HG03175 (cell line): Measurements from ENCODE around the gene CAPZA3.
"Not testable (repeated sequence)": the region's sequence is repeated elsewhere in the genome, so short reads cannot be mapped to it uniquely, and the experiment has no call there.

Source experiments
- ATAC-seq: cut with Tn5 transposase; IDR thresholded peaks from one replicate; pipeline ENCODE4 v1.9.1; 2021; ENCODE audit warnings: mild to moderate bottlenecking, moderate library complexity; ENCODE audit not compliant: unreplicated experiment

CAPZA3 gene, protein sequence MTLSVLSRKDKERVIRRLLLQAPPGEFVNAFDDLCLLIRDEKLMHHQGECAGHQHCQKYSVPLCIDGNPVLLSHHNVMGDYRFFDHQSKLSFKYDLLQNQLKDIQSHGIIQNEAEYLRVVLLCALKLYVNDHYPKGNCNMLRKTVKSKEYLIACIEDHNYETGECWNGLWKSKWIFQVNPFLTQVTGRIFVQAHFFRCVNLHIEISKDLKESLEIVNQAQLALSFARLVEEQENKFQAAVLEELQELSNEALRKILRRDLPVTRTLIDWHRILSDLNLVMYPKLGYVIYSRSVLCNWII

DNA sequence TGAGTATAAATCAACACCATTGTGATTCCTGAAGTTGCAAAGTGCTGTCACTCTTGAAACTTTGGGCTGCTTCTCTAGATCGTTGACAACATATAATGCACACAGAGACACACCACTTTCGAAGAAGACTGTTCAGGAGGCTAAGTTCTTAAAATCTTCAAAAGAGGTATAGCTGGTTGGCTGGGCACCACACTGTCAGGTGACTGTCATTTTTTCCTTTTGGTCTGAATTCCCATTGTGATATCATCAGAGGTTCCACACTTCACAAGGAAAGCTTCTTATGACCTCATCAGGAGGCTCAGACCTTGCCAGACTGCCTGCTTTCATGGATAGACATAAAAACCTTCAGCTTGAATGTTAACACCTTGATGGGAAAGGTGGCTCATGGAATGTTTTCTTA, at the start of gene CAPZA3, which contains the start of gene PLCZ1:
Gene CAPZA3 (plus strand): TSS at position 301 of the 400 bp plus-strand sequence. CDS start 150 bp downstream, outside the sequence.
Gene PLCZ1 (minus strand): TSS at position 194 of the 400 bp plus-strand sequence. CDS start 641 bp downstream, outside the sequence.
- ATAC-seq: no peak

DNA sequence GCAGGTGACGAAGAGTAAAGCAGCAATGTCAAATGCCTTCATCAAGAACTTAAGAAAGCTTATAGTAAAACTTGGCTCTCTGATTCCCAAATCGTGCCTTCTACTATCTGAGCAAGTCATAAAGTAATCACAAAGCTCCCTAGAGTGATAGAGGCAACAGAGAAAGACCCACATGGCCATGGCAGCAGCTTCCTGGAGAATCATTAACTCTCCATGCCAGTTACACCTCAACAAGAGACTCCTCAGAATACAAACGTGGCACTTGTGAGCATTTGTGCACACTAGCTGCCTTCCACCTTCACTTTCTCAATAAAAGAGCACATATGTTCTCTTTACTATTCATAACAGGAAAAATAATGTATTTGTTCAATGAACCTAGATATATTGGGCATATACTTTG, 48.1 kb upstream of the CAPZA3 start:
- ATAC-seq: no peak

DNA sequence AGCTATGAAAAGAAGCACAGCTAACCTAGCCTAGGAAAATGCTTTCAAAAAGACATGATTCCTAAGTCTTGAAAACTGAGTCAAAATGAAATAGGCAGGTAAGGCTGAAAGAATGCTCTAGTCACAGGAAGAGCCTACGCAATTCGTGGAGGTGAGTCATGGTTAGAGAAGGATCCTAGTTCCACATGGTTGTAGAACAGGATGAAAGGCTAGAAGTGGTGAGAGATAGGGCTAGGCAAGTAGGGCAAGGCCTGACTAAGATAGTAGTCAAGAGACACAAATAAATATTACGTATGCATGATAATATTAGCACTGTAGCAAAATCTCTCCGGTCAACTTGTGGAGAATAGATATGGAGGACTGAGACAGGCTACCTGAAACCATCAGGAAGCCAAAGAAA, 47.3 kb upstream of the CAPZA3 start:
- no peak for ATAC-seq

DNA sequence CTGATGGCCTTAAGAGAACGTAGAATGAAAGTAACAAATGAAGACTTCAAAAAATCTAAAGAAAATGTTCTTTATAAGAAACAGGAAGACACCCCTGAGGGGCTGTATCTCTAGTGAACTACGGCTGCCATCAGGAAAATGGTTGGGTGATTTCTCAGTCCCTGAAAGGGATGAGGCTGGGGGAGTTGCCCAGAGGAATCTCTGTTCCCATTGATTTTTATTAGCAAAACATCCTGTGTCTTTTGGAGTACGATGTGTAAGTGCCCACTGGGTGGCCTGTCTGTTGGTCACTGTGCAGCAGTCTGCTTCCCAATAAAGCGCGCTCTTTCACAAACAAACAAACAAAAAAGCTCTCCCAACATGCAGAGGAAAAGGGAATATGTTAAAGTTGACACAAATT, 43.9 kb upstream of the CAPZA3 start:
- ATAC-seq: not testable (repeated sequence)

DNA sequence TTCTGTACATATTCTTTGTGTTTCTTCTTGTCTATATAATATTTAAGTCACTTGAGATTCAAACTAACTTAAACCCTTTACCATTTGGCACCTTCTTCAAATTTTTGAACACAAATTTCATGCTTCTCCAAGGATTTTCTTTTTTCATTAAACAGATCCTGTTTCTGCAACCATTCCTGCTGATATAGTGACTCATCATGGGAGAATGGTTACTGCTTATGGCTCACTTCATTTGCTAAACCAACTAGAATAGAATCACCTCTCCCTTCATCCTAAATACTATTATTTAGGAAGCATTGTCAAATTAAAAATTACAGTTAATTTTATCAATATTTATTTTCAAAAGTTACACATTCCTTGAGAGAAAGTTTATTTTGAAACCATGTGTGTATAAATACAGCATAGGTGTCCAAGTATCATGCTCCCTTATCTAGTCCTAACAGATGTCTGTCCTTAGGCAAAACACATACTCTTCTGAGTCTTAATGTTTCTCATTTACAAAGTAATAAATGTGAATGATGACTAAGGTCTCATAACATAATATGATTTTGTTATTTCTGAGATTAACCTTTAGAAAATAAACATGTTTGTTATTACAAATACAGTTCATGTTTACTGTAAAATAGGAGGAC, 40.8 kb upstream of the CAPZA3 start:
- no peak for ATAC-seq

DNA sequence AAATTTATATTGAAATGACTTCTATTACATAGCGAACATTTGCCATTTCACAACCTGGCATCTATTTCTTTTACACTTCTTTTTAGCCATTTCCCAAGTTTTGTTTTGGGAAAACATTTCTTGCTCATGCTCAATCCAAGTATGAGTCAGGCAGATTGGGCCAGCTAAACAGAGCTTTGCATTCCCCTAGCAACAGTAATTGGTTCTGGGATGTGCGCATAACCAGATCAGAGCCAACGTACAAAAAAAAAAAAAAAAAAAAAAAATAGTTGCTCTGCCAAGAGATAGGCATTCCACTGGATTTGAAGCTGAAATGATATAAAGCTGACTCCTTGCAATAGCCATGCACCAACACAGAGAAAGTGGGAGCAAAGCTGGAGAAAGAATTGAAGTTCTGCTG, 37.6 kb upstream of the CAPZA3 start:
- no peak for ATAC-seq

DNA sequence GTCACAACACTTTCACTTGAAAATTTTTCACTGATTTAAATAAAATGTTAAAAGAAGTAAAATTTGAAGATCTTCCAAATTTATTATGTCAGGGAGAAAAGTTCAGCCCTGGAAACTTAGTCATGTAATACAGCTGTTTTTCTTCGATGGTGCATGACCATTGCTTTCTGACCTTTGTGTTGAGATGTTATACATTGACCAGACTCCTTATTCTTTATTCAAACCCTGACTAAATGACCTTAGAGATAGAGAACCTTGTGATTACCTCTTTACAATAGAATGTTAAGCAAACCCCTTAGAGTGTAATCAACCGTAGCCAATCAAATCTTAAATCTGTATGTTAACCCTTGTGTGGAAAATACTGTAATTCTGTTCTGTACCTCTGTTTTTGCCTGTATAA, 34.6 kb upstream of the CAPZA3 start:
- ATAC-seq: no peak

DNA sequence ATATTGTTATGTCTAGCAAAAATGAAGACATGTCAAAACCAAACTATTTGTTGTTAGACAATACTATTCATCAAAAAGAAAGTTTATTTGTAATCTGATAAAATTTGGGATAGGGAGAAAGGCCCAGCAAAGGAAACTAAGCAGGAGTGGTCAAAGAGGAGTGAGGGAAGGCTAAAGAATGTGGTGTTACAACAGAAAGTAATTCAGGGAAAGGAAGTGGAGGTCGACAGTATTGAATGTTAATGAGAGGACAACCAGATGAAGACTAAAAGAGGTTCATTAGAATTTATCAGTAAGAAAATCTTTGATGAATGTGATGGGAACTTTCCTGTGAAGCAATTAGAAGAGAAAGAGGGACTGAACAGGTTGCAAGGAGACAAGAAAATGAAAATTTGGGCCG, 34.0 kb upstream of the CAPZA3 start:
- ATAC-seq: no peak

DNA sequence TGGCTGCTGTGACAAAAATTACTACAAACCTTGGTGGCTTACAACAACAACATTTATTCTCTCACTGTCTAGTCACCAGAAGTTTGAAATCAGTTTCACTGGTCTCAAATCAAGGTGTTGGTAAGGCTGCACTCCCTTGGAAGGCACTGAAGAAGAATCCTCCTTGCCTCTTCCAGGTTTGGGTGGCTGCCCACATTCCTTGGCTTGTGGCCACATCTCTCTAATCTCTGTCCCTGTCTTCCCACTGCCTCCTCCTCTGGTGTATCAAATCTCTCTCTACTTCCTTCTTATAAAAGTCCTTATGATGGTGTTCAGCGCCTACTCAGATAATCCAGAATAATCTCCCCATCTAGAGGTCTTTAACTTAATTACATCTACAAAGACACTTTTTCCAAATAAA, 31.1 kb upstream of the CAPZA3 start:
- ATAC-seq: no peak

DNA sequence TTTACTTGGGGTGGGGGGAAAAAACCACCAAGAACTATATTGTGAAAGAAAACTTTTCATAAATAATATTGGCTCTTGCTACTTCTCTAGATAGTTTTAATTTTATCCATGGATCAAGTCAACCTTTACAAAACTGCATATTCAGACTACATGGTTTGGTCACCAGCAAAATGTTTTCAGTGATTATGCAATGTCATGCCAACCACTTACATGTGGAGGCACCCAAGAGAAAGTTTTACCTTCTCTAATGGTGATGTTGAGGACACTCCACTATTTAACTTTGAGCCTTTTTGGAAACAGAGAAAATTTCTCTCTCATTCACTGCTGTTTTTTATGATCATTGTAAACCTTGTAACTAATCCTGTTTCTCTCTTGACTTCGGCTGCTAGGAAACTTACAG, 21.7 kb upstream of the CAPZA3 start:
- no peak for ATAC-seq

DNA sequence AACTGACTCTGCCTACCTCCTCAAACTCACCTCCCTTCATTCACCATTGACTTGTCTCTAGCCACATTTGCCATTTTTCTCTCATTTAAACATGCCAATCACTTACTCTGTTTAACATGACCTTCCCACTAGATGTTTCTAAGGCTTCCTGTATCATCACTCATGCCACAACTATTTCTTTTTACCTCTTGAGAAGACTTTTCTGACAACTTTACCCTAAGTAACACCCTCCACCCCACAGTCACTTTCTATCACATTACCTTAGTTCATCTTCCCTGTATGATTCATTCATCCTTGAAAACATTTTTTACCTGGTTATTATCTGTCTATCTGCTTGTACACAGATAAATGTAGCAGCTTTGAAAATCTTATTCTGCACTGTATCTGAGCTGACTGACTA, 19.5 kb upstream of the CAPZA3 start:
- ATAC-seq: no peak

DNA sequence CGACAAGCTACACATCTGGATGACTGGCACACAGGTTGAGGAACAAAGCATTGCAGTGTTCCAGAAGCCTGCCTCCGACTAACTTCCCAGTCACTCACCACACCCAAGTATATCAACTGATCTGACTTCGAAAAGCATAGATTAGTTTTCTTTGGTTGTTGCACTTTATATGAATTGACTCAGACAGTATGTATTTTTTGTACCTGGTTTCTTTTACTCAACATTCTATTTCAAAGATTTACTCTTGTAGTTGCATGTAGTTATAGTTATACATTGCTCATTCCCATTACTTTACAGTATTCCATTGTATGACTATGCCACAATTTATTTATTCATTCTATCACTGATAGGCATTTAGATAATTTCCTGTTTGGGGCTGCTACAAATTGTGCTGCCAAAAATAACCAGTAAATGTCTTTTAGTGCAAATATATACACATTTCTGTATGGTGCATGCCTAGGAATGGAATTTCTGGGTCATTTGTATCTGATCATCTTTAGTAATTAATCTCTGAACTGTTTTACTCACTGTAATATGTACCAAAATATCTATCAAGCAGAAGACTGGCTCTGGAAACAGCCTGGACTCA, 17.9 kb upstream of the CAPZA3 start:
- no peak for ATAC-seq

DNA sequence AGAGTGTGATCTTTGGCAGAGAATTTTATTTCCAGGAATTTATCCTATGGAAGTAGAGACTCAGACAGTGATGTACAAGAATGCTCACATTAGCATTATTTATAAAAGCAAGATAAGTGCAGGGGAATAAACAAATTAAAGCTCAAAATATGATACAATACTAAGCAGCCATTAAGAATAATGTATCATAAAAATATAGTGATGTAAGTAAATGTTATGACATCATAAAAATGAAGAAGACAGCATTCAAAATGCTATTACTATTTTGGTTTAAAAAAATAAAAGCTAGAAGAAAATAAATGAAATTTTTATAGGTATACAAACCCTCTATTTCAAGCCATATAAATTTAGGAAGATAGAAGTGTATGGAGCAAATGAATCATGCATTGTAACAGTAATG, 17.2 kb upstream of the CAPZA3 start:
- no peak for ATAC-seq

DNA sequence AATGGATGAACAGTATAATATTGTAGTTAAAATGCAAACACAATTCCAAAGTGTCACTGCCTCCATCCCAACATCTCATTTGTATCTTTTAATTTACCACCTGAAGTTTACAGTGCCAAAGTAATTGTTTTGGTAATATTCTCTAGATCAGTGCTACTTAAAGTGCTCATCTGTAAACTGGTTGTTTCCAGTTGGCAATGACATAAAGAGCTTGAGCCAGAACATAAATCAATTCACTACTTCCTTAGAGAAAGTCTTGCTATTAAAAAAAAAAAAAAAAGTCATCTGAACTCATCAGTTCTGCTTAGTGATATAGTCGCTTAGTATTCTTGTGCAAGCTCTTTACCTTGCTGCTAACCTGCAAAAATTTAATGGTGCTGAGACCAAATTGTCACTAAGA, 16.5 kb upstream of the CAPZA3 start:
- no peak for ATAC-seq

DNA sequence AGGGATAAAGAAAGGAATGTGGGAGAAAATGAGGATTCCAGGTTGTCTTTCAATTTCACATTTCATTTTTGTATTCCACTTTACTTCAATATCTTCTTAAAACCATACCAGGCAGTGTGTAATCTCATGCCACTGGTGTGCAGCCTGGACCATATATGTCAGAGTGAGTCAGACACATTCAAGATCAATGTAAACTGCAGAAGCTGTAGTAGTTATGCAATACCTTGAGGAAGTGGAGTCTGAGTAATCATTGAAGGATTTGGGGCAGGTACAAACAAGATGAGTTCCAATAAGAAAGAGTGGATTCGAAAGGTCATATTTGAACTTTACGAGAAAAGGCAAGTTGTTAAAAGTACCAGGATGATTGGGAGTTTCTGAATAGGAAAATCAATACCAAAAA, 14.2 kb upstream of the CAPZA3 start:
- no peak for ATAC-seq

DNA sequence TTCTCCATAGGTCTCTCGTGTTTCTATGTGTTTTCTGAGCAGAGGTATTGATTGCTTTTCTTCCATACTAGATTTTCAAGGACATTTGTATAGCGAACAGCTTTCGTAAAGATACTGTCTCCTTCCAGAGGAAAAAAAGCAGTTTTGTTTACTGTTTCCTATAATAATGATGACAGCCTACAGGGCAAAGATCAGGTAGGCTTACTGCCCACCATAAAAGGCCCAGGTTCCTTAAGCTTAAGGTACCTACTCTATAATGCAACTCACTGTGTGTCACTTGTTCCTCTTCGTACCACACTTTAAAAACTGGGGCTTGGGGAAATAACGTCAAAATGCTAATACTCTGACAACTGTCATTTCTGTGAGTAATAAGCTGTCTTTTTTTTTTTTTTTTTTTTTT, 6.8 kb upstream of the CAPZA3 start:
- ATAC-seq: no peak

DNA sequence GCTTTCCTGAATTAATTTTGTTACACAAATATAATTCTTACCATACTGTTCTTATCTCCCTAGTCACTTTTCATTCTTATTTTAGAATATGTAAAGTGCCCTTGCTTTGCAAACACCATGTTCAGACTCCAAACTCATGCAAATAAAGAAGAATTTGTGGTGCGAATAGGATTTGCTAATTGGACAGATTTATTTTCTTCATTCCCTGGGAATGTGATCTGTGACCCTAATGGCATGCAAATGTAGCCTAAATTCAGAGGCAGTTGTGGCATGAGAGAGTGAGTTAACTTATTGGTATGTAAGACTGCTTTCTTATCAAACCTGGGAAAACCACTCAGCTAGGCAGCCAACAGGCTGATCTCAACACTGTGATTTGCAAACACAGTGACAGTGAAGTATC, 10.0 kb downstream of the CAPZA3 start:
- no peak for ATAC-seq

DNA sequence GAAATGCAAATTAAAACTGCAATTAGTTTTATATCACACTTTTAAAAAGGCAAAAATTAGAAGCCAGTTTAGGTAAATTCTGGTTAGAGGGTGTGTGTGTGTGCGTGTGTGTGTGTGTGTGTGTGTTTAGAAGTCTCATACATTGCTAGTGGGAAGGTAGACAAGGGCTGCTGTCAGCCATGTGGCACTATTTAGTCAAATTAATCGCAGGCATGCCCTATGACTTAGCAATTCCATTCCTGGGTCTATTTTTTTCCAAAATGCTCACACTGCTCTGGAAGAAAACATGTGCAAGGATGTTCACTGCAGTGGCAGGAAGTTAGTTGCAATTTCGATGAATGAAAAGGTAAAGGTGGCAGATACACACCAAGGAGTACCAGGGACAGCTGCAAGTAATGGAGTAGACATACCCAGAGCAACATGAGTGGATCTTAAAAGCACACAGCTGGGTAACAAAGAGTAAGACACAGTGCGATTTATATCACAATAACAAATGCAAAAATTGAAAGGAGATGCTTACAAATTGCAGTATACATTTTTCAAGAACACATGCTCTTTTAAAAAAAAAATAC, 11.6 kb downstream of the CAPZA3 start:
- ATAC-seq: no peak

DNA sequence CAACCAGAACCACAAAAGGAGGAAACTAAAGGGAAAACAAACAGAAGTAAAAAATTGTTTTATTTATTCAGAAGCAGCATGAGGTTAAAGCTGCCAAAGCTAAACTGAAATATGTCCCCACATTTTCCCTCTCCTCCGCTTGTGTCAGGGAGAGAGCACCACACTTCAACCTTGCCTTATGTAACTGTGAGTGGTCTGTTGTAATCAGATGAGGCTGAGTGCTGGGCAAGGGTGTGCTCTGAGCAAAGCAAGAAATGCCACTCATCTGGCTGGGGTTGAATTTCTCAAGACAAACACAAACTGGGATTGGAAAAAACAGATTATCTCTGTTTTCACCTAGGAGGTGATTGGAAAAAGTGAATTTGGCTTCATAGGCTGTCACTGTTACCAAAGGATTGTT, 12.2 kb downstream of the CAPZA3 start:
- ATAC-seq: no peak

DNA sequence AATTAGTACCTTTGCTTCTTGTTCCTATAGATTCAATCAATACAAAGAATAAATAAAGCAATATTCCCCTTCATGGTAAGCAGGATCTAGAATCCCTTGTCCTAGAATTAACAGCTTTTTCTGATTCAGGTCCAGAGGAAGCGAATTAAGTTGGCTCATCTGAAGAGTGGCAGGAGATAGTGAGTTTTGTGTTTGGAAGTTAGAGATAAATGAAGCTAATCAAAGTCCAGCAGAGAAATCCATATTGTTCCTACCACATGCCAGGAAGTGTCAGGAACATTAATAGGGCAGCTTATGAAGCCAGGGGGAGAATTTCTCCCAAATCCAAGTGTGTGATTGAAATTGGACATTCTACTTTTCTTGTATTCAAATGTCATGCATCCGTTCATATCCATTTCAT, 13.9 kb downstream of the CAPZA3 start:
- no peak for ATAC-seq

DNA sequence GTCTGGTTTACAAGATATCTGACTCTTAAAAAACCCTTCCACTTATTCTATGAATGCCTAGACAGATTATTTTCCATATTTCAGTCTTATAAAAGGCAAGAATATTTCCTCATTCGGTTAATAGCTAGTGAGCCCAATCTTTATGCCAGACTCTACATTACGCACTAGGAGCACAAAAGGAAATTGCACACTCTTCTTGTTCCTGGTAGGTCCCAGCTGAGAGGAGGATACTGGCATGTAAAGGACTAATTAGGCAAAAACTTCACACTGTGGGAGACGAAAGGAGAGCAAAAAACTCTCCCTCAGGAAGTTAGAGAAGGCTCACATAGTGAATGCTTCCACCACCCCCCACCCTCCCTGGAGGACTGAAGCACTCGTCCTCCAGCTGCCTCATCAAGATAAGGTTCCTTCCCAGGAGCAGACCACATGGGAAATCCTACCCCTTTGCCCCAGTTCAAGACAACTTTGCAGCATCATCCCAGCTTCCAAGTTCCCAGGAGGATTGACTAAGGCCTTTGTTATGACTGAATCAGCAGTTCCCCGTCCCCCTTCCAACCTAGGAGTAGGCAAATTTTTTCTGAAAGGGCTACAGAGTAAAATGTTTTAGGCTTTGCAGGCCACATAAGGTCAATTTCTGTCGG, 14.5 kb downstream of the CAPZA3 start:
- no peak for ATAC-seq

DNA sequence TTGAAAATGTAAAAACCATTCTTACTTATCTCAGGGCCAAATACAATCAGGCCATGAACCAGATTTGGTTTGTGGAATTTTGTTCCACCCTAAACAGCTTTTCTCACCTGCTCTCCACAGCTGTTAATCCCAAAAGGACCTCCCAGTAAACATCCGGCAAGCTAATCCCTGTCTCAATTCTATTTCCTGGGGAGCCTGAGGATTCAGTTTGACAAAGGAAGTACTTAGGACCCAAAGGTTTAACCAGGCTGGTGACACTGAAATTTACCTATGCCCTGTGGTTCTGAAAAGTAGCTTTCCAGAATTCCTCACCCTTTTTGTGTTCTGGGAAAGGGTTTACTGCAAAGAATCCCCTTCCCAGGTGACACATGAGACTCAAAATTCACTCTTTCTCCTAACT, 15.0 kb downstream of the CAPZA3 start:
- ATAC-seq: no peak
